Ishikawa (cell line): ENCODE measurements around the gene ANKRD33B.

Source experiments
- CEBPB ChIP-seq: IDR thresholded peaks from 2 replicates; pipeline ENCODE4 v1.6.1; 2012
- CREB1 ChIP-seq: IDR thresholded peaks from 2 replicates; pipeline ENCODE4 v1.6.1; 2012; ENCODE audit warnings: low read depth
- EGR1 ChIP-seq: IDR thresholded peaks from 2 replicates; pipeline ENCODE4 v1.6.1; 2012
- EP300 ChIP-seq: IDR thresholded peaks from 2 replicates; pipeline ENCODE4 v1.6.1; 2012; ENCODE audit warnings: borderline replicate concordance
- FOXM1 ChIP-seq: IDR thresholded peaks from 2 replicates; pipeline ENCODE4 v1.6.1; 2012; ENCODE audit warnings: low read depth, borderline replicate concordance
- MAX ChIP-seq: IDR thresholded peaks from 2 replicates; pipeline ENCODE4 v1.6.1; 2012
- NFIC ChIP-seq: IDR thresholded peaks from 2 replicates; pipeline ENCODE4 v1.6.1; 2012
- RAD21 ChIP-seq: IDR thresholded peaks from 2 replicates; pipeline ENCODE4 v1.6.1; 2012; ENCODE audit warnings: low read depth
- REST ChIP-seq: IDR thresholded peaks from 2 replicates; pipeline ENCODE4 v1.6.1; 2012; ENCODE audit warnings: low read depth, mild to moderate bottlenecking
- TAF1 ChIP-seq: IDR thresholded peaks from 2 replicates; pipeline ENCODE4 v1.6.1; 2012; ENCODE audit warnings: low read depth, mild to moderate bottlenecking
- TCF12 ChIP-seq: IDR thresholded peaks from 2 replicates; pipeline ENCODE4 v1.6.1; 2012; ENCODE audit warnings: low read depth
- TEAD4 ChIP-seq: IDR thresholded peaks from 2 replicates; pipeline ENCODE4 v1.6.1; 2012
- YY1 ChIP-seq: IDR thresholded peaks from 2 replicates; pipeline ENCODE4 v1.6.1; 2012; ENCODE audit warnings: low read depth
- ZBTB7A ChIP-seq: IDR thresholded peaks from 2 replicates; pipeline ENCODE4 v1.6.1; 2012; ENCODE audit warnings: low read depth

GRCh38 chr5:10604975-10605374 lies 41.1 kb downstream of the ANKRD33B start:
- TF ChIP-seq EP300 (no peak), MAX (no peak), REST (no peak), EGR1 (no peak), ZBTB7A (no peak), RAD21 (no peak), TAF1 (no peak), NFIC (no peak), FOXM1 (no peak), YY1 (no peak), CEBPB (no peak), CREB1 (no peak), TCF12 (no peak), TEAD4 (no peak)
